OCI-LY1 (cell line): ENCODE data around the gene NR2C1.

Source experiments
- EZH2 ChIP-seq: fragments of 200-600 bp; sonication (generic), shearing (Covaris generic); IDR thresholded peaks from 2 replicates; pipeline ENCODE4 v1.8.0; 2017; ENCODE audit warnings: borderline replicate concordance, mixed run types, mild to moderate bottlenecking, antibody characterized with exemption, low read length, moderate library complexity, mixed read lengths
- TF ChIP-seq, protein P1 (sequence below): fragments of 200-600 bp; sonication (generic), shearing (Covaris generic); IDR thresholded peaks from 2 replicates; pipeline ENCODE4 v1.5.1; 2017; ENCODE audit warnings: mild to moderate bottlenecking, antibody characterized with exemption, low read length, moderate library complexity, mixed read lengths

DNA sequence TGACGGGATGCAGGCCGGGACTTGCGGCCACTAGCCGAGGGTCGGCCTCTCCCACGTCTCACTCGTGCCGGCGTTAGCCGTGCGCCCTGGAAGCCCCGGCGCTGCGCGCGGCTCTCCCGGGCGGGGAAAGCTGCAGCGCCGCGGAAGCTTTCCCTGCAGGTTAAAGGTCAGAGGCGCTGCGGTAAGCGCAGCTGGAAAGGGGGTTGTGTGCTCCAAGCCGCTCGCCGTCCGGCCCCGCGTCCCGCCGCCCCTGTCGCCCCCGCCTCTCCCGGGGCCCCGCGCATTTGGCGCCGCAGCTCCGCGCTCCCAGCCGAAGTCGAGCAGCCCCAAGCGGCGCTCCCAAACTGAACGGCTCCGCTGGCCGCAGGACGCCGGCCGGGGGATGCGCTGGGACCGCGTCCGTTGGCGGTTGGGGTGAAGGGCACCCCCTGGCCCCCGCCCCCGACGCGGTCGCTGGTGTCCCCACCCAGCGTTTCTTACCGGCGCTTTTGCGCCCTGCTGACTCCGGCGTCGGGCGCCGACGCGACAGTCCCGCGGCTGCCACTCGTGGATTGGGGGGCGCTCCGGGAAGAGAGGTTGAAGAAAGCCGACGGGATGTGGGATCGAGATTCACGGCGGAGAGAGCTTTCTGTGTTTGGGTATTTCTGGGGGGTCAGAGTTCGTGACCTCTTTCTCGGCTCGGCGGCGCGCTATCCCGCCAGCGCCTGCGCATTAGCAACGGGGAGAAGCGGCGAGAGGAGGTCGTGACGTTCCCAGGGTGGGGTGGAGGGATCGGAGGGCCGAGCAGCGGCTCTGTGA, at the start of gene NR2C1:
- TF ChIP-seq, protein P1, sequence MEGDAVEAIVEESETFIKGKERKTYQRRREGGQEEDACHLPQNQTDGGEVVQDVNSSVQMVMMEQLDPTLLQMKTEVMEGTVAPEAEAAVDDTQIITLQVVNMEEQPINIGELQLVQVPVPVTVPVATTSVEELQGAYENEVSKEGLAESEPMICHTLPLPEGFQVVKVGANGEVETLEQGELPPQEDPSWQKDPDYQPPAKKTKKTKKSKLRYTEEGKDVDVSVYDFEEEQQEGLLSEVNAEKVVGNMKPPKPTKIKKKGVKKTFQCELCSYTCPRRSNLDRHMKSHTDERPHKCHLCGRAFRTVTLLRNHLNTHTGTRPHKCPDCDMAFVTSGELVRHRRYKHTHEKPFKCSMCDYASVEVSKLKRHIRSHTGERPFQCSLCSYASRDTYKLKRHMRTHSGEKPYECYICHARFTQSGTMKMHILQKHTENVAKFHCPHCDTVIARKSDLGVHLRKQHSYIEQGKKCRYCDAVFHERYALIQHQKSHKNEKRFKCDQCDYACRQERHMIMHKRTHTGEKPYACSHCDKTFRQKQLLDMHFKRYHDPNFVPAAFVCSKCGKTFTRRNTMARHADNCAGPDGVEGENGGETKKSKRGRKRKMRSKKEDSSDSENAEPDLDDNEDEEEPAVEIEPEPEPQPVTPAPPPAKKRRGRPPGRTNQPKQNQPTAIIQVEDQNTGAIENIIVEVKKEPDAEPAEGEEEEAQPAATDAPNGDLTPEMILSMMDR, result no peak
- no peak for TF ChIP-seq EZH2
